GM12875 (cell line): ENCODE measurements around the gene NACC2.

ENCODE experiments used
- H3K4me3 ChIP-seq: one replicate; pipeline ENCODE4 v1.5.1; 2011; ENCODE audit warnings: low read depth, low read length, control low read depth
- TF ChIP-seq, protein P1 (sequence below): IDR thresholded peaks from 2 replicates; pipeline ENCODE4 v1.5.1; 2011; ENCODE audit warnings: low read depth, mild to moderate bottlenecking, control low read depth, inconsistent platforms, low read length, moderate library complexity, borderline replicate concordance; ENCODE audit not compliant: insufficient read depth

NACC2 gene

DNA sequence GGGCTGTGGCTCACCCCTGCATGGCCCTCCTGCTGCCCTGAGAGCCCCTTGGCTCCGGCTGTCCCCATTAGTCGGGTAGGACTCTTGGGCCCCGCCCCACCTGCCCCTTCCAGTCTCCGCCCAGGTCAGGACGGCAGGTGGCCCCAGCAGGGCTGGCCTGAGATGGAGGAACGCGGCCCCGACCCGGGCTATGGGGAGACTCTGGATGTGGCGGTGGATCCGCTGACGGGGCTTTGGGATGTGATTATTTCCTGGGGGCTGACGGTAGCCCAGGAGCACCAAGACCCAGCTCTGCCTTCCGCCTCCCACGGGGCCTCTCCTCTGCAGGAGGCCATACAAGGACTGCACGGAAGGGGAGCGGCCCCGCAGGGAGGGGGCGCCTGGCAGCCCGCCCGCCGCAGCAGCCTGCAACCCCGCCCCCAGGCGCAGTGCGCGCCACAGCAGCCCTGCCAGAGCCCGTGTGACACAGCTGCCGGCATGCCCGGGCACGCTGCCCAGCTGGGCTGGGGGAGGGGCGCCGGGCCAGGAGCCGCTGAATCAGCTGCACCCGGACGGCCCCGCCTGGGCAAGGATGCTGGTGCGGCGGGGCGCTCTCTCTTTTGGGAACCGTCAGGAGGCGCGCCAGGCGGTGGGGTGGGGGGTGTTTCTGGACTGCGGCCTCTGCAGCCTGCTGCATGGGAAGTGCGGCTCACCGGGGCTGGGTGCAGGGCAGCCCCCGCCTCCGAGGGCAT is 14.4 kb upstream of the NACC2 start:
- peak overlapping the region; percentile 76 for H3K4me3 ChIP-seq
- TF ChIP-seq, protein P1, sequence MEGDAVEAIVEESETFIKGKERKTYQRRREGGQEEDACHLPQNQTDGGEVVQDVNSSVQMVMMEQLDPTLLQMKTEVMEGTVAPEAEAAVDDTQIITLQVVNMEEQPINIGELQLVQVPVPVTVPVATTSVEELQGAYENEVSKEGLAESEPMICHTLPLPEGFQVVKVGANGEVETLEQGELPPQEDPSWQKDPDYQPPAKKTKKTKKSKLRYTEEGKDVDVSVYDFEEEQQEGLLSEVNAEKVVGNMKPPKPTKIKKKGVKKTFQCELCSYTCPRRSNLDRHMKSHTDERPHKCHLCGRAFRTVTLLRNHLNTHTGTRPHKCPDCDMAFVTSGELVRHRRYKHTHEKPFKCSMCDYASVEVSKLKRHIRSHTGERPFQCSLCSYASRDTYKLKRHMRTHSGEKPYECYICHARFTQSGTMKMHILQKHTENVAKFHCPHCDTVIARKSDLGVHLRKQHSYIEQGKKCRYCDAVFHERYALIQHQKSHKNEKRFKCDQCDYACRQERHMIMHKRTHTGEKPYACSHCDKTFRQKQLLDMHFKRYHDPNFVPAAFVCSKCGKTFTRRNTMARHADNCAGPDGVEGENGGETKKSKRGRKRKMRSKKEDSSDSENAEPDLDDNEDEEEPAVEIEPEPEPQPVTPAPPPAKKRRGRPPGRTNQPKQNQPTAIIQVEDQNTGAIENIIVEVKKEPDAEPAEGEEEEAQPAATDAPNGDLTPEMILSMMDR = no peak

DNA sequence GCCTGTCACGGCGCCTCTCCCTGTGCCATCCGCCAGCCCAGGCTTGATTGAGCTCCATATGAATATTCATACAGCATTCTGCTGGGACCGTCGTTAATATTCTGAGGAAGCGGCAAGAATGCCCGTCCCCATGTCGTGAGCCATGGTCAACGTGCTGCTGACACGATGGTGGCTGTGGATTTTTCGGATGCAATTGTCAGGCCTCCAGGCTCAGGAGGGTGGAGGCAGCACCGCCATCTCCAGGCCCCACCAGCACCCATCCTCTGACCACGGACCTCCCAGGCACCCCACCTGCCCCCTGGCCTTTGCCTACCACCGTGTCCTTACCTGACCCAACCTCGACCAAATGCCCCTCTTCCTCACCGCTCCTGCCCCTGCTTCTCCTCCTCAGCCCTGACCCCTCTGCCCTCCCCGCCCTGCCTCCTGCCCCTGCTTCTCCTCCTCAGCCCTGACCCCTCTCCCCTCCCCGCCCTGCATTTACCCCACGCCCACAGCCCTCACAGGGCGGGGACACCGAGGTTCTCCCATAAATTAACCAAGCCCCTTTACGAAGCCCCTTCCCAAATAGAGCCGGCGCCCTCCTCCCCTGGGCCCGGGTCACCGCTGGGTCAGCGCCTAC is 13.7 kb upstream of the NACC2 start:
- TF ChIP-seq, protein P1 = no peak
- H3K4me3 ChIP-seq = peak overlapping the region; percentile 76

DNA sequence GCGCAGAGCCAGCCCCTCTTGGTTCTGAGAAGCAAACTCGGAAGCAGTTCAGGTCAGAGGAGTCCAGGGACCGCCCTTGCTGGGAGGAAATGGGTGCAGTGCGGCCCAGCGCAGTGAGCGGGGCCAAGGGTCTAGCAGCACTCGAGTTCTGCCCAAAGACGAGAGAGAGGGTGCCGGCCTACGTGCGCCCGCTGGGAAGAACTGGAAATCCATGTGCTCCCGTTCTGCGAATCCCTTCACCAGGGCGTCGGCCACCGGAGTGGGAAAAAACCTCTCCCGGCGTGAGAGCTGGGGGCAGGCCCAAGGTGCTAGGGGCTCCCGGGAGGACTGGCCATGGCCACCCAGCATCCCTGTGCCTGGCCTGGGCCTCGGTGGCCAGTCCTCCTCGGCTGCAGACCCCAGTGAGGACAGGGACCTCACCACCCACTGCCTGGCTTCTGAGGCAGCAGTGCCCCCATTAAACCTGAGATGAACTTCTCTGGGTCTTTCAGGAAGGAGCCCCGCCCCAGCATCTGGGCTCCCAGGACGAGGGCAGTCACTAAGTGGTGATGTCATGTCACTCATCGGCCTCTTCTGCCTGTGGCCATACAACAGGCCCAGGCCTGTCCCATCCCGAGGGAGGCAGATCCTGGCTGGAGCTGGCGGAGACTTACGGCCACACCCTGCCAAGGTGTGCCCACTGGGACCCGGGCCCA is 13.0 kb upstream of the NACC2 start:
- TF ChIP-seq, protein P1 = no peak
- no peak overlapping the region for H3K4me3 ChIP-seq

DNA sequence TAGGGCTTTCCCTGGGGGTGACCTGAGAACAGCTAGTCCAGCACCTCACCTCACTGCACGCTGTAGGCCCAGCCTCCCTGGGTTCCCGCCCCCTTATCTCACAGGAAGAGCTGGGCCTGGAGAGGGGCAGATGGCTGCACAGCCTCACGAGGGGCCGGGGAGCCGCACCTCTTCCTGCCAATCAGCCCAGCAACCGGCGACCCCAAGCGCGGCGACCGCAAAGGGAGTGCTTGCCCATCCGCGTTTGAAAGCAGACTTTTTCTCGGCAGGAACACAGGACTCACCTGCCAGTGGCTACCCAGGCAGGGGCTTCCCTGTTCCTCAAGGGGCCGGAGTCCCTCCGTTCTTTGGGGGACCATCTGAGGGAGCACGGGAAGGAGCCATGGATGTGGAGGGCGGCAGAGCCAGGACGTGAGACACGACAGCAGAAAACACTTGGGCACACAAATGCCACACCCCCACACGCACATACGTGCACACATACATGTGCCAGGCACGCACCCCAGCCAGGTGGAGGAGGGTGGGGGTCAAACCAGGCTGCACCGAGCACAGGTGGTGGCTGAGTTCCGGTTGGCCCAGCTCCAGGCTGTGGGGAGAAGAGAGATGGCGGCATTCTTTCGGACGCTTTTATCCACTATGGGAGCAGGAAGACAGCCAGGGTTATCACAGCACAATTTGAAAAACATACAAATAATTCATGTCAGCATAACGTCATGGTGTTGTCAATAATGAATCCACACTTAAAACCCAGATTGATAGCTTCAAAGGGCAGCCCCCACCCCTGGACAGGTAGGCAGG is 12.3 kb upstream of the NACC2 start:
- TF ChIP-seq, protein P1 = no peak
- H3K4me3 ChIP-seq = no peak overlapping the region

DNA sequence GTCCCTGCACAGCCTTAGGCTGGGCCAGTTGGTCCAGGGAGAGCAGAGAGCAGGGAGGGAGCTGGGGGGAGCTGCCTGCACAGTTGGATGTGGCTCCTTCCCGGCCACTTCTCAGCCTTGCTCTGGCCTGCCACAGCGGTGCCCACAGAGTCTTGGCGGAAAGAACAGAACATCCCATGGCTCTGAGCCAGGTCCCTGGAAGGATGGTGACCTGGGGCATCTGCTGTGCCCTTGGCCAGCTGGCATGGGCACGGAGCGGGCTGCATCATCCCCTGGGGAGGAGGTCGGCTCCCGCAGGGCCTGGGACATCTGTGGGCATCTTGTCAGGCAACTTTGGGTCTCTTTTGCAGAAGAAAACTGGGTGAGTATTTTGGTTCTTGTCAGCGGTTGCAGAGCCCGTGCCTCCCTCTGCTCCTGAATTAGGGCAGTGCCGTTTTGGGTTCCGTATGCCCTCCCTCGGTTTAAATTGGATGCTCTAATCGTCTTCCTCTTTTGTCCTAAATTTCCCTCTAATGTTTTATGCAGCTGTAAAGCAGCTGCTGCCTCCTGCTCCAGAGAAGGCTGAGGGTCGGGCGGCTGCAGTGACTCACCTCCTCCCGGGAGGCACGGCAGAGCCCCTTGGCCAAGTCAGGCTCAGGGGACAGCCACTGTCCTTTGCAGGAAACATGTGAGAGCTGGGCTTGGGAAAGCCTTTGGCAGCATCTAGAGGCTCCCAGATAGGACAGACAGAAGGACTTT is 10.5 kb upstream of the NACC2 start:
- TF ChIP-seq, protein P1 = no peak
- no peak overlapping the region for H3K4me3 ChIP-seq

DNA sequence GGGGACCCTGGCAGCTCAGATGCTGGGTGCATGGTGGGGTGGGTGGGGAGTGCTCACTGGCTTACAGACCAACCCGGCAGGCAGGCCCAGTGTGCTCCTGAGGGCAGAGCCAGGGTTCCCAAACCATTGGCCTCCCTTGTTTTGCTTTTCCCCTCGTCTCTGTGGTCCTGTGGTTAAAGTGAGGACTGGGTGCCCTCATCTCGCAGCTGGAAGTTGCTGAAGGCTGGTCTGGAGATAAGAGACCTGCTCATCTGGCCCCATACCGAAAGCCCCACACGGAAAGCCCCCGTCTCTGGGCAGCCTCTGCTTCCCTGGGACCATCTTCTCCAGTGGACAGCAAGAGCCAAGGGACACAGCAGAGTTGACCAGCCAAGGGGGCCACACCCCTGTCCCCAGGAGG is 9.8 kb upstream of the NACC2 start:
- TF ChIP-seq, protein P1 = no peak
- H3K4me3 ChIP-seq = no peak overlapping the region
